Measurements from ENCODE around the gene THSD7A.

THSD7A gene

DNA sequence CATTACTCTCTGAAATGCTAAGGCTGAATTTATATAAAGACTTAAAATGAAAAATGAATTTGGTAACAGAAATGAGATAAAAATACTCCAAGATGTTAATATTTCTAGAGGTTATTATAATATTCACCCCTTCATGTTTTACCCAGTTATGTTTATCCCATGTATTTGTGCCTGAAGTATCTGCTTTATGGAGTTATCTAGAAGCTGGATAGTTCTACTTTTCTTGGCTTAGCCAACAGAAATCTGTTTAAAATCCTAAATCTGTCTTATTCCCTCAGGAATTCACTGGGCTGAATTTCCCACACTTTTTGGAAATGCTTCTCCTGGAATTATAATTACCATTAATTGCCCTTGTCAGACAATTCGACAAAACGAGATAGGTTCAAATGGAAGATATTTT is 201.6 kb downstream of the THSD7A start:
- TF ChIP-seq CTCF (IDR thresholded peaks at IDR 0.05; ENCODE audit: insufficient read depth, low read length, missing control alignments) = no peak
- ChIA-PET CTCF (no interaction called here), POLR2A (no interaction called here)
- no peak overlapping the region for H3K4me3 ChIP-seq (ENCODE audit: low read depth, low read length)
- no peak for DNase-seq (ENCODE audit: low read depth, low spot score)

GRCh38 chr7:11625669-11626068 is 206.3 kb downstream of the THSD7A start:
- TF ChIP-seq CTCF (IDR thresholded peaks at IDR 0.05; ENCODE audit: insufficient read depth, low read length, missing control alignments) = no peak
- H3K4me3 ChIP-seq (ENCODE audit: low read depth, low read length) = no peak overlapping the region
- no peak for DNase-seq (ENCODE audit: low read depth, low spot score)
- ChIA-PET POLR2A (no interaction called here), CTCF (no interaction called here)

DNA sequence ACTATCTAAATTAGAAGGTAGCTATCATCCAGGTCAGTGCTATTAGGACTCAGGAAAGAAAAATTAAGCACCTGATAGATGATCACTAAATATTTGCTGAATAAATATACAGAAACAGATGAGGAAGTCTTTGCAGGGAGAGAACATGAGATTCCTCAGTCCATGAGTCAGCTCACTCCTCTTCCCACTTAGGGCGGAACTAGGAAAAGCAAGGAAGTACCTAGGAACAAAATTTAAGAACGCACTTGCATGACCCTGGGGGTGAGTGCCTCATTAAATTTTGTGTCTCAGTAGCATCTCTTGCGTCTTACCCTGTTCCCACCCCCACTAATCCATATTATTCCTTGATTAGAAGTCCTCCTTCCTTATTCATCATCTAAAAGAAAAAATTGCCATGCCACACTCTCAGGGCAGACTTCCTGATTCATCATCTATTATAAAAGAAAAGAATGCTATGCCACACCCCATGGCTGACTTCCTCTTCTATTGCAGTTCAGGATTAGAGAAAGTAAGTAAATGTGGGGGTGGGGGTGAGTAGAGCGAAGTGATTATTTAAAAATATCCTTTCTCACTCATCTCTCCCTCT is 208.8 kb downstream of the THSD7A start:
- no peak overlapping the region for H3K4me3 ChIP-seq (ENCODE audit: low read depth, low read length)
- TF ChIP-seq CTCF (IDR thresholded peaks at IDR 0.05; ENCODE audit: insufficient read depth, low read length, missing control alignments) = no peak
- POLR2A ChIA-PET = no interaction called here
- CTCF ChIA-PET = no interaction called here
- no peak for DNase-seq (ENCODE audit: low read depth, low spot score)

DNA sequence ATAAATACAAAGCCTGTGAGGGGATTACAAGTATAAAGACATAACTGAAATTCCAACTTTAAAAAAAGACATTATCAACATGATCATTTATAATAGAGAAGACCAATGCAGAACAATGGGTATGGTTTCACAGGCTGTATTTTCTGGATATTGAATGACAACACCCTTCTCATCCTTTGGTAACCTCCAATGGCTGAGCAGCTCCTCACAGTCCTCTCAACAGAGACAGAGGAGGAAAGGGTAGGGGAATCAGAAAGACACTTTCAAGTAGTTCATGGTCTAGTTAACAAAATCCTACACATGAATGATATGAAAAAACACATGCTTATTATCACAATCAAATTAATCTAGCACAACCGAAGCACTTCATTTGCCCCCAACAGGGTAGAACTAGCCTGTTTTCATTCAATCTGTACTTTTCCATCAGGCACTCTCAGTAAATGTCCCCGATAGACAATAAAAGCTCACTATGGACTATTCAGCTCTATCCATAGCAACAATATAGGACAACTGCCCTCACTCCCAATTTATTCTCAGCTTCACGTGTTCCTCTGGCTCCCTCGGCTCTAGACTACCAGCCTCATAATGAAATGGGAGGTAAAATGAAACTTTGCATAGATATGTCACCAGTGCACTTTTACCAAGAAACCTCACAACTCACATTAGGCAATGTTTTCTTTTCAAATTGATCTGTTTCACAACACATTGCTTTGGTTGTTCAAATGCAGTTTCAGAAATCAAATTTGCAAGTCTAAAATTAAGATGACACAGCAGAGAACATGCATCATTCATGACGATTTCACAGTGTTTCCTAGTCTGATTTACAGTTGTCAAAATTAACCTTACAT is 211.4 kb downstream of the THSD7A start:
- CTCF ChIA-PET = no interaction called here

DNA sequence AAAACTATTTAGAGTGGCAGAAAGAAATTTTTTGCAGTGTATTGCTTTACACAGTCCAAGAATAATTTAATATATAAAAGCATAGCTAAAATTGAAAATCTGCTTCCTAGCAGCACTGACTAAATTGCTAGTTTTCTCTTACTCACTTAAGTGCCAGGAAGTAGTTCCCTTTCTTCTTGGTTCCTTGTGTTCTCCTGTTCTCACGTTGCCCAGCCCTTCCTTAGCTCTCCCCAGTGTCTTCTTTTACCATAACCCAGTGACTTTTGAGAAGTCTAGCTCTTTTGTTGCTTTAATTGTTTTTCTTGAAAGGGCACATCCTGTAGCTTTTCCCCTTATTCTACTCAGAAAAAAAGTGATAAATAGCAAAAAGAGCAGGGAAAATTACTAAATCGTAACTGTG is 215.5 kb downstream of the THSD7A start:
- ChIA-PET CTCF (no interaction called here), POLR2A (no interaction called here)
- no peak overlapping the region for H3K4me3 ChIP-seq (ENCODE audit: low read depth, low read length)
- TF ChIP-seq CTCF (IDR thresholded peaks at IDR 0.05; ENCODE audit: insufficient read depth, low read length, missing control alignments) = no peak
- no peak for DNase-seq (ENCODE audit: low read depth, low spot score)

More for the DNA sequence above, 211.4 kb downstream of the THSD7A start:
- TF ChIP-seq CTCF (IDR thresholded peaks at IDR 0.05; ENCODE audit: insufficient read depth, low read length, missing control alignments) = no peak
- H3K4me3 ChIP-seq (ENCODE audit: low read depth, low read length) = no peak overlapping the region
- POLR2A ChIA-PET = no interaction called here
- no peak for DNase-seq (ENCODE audit: low read depth, low spot score)

DNA sequence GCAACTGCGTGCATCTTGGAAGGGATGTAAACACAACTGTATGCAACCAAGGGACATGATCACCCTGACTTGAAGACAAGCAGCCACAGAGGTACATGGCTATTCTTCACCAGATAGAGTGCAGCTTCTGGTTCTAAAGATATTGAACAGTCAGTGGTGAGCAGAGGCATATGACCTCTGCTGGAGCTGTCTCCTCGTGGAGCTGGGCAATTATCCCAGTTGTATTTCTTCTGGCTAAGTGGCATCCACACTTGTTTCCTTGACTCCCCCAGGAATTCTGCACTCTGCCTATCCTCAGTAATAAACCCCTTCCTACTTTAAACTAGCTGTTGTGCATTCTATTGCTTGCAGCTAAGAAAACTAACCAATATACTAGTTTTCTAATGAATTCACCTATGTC is 216.8 kb downstream of the THSD7A start:
- ChIA-PET POLR2A (no interaction called here), CTCF (no interaction called here)
- no peak overlapping the region for H3K4me3 ChIP-seq (ENCODE audit: low read depth, low read length)
- no peak for TF ChIP-seq CTCF (IDR thresholded peaks at IDR 0.05; ENCODE audit: insufficient read depth, low read length, missing control alignments)
- DNase-seq (ENCODE audit: low read depth, low spot score) = no peak
